HCT116 (cell line): Measurements from ENCODE around the gene OR6M1. TPM values are rescaled to one million over a fixed set of nuclear protein-coding genes. Genes with fewer than 3 reads are reported as not detected.

Experiments
- ATAC-seq: fragments of 200-7000 bp; cut with Tn5 transposase; 2 replicates; pipeline ENCODE4 v1.9.1; 2020; ENCODE audit warnings: mild to moderate bottlenecking, moderate library complexity
- BruUV-seq: library from RNA; stranded (reverse); fragments of 400-500 nt; replicated peaks from 2 replicates; lab custom pipeline; 2021; lab: Mats Ljungman, UMichigan
- CTCF ChIA-PET: fragments of 300-600 bp; sonication (Branson Sonifier 250); formaldehyde crosslinking; loops from one replicate; lab custom pipeline; 2021; ENCODE audit warnings: antibody characterized with exemption; lab: Charles Lee
- POLR2A ChIA-PET: fragments of 300-600, 350-600 bp; sonication (Branson Sonifier 250); formaldehyde crosslinking; loops from one replicate; lab custom pipeline; 2021; ENCODE audit warnings: antibody characterized with exemption; lab: Charles Lee
- RAD21 ChIA-PET, 2 experiments: fragments of 300-600 bp; sonication (Branson Sonifier 250); formaldehyde crosslinking; loops; one replicate each; lab custom pipeline; 2023; ENCODE audit warnings: low total read pairs in 2 of 2; ENCODE audit not compliant: uncharacterized antibody in 2 of 2, unreplicated experiment in 2 of 2, low non-redundant PET in 1 of 2; lab: Charles Lee
- DNase-seq: peaks from one replicate; pipeline ENCODE4 v3.0.0-alpha.2; 2010; ENCODE audit warnings: low read depth, low spot score
- H2AFZ ChIP-seq: fragments of 200-600 bp; shearing (Covaris generic), sonication (generic); 2 replicates; pipeline ENCODE4 v1.6.1; 2017; ENCODE audit warnings: low read depth, mixed run types, mixed read lengths, antibody characterized with exemption, low read length; ENCODE audit not compliant: poor library complexity, severe bottlenecking
- H3K27ac ChIP-seq: 2 replicates; pipeline ENCODE4 v1.5.1; 2012; ENCODE audit warnings: low read depth, low read length
- H3K27me3 ChIP-seq: fragments of 200-600 bp; sonication (generic); 2 replicates; pipeline ENCODE4 v1.6.1; 2016; ENCODE audit warnings: mixed run types, low read length, mixed read lengths; ENCODE audit not compliant: insufficient read depth
- H3K36me3 ChIP-seq, 2 experiments: fragments of 200-500 bp in 1 of 2; fragments of 200-600 bp in 1 of 2; sonication (Bioruptor generic) in 1 of 2; sonication (generic) in 1 of 2; 2 replicates each; pipeline versions ENCODE4 v1.5.1 to v1.6.1; 2014 to 2016; ENCODE audit warnings: low read length in 2 of 2, inconsistent platforms in 1 of 2, mixed read lengths in 1 of 2, mixed run types in 1 of 2; ENCODE audit not compliant: insufficient read depth in 2 of 2, control insufficient read depth in 1 of 2
- H3K4me1 ChIP-seq, 2 experiments: fragments of 200-600 bp in 1 of 2; sonication (generic) in 1 of 2; 2 replicates each; pipeline versions ENCODE4 v1.5.1 to v1.6.1; 2012 to 2017; ENCODE audit warnings: low read length in 2 of 2, inconsistent platforms in 1 of 2, mild to moderate bottlenecking in 1 of 2, mixed read lengths in 1 of 2, mixed run types in 1 of 2, moderate library complexity in 1 of 2; ENCODE audit not compliant: insufficient read depth in 2 of 2, control insufficient read depth in 1 of 2
- H3K4me2 ChIP-seq: fragments of 200-600 bp; sonication (generic); 2 replicates; pipeline ENCODE4 v1.6.1; 2017; ENCODE audit warnings: mixed run types, low read length, mixed read lengths
- H3K4me3 ChIP-seq, 2 experiments: fragments of 200-600 bp in 1 of 2; sonication (generic) in 1 of 2; replicated peaks in 1 of 2; 2 replicates each; pipeline ENCODE4 v1.5.1; 2011 to 2016; ENCODE audit warnings: low read length in 2 of 2, control low read depth in 1 of 2, low read depth in 1 of 2, mild to moderate bottlenecking in 1 of 2, mixed read lengths in 1 of 2, mixed run types in 1 of 2
- H3K79me2 ChIP-seq: fragments of 200-600 bp; sonication (generic); 2 replicates; pipeline ENCODE4 v1.6.1; 2017; ENCODE audit warnings: mild to moderate bottlenecking, mixed run types, low read length, moderate library complexity, mixed read lengths; ENCODE audit not compliant: insufficient read depth
- H3K9ac ChIP-seq: fragments of 200-600 bp; sonication (generic); 2 replicates; pipeline ENCODE4 v1.6.1; 2016; ENCODE audit warnings: low read length, mixed read lengths
- H3K9me2 ChIP-seq: fragments of 200-600 bp; sonication (generic), shearing (Covaris generic); 2 replicates; pipeline ENCODE4 v1.6.1; 2017; ENCODE audit warnings: mixed run types, mild to moderate bottlenecking, moderate library complexity; ENCODE audit not compliant: insufficient read depth
- H3K9me3 ChIP-seq, 2 experiments: fragments of 200-500 bp in 1 of 2; fragments of 200-600 bp in 1 of 2; sonication (Bioruptor generic) in 1 of 2; sonication (generic) in 1 of 2; 2 replicates each; pipeline ENCODE4 v1.6.1; 2014 to 2017; ENCODE audit warnings: low read length in 2 of 2, mixed read lengths in 2 of 2, inconsistent platforms in 1 of 2, low read depth in 1 of 2, mild to moderate bottlenecking in 1 of 2, mixed run types in 1 of 2, moderate library complexity in 1 of 2; ENCODE audit not compliant: control insufficient read depth in 1 of 2, insufficient read depth in 1 of 2
- H4K20me1 ChIP-seq: fragments of 200-600 bp; sonication (generic), shearing (Covaris generic); 2 replicates; pipeline ENCODE4 v1.6.1; 2017; ENCODE audit warnings: mixed run types, mild to moderate bottlenecking, moderate library complexity; ENCODE audit not compliant: insufficient read depth
- ELF1 ChIP-seq: IDR thresholded peaks from 2 replicates; pipeline ENCODE4 v1.6.1; 2012; ENCODE audit warnings: low read depth, borderline replicate concordance
- EZH2 ChIP-seq: fragments of 200-600 bp; sonication (generic); IDR thresholded peaks from 2 replicates; pipeline ENCODE4 v1.6.1; 2017; ENCODE audit warnings: antibody characterized with exemption, mixed run types
- EZH2phosphoT487 ChIP-seq: fragments of 200-600 bp; IDR thresholded peaks from 2 replicates; pipeline ENCODE4 v1.6.1; 2018; ENCODE audit warnings: antibody characterized with exemption, borderline replicate concordance
- POLR2A ChIP-seq: IDR thresholded peaks from 2 replicates; pipeline ENCODE4 v1.7.0; 2011; ENCODE audit warnings: borderline replicate concordance; ENCODE audit not compliant: insufficient read depth, insufficient read length; ENCODE audit errors: extremely low read depth
- RAD21 ChIP-seq: IDR thresholded peaks from 2 replicates; pipeline ENCODE4 v1.6.1; 2012; ENCODE audit warnings: low read depth, mild to moderate bottlenecking
- SP1 ChIP-seq: IDR thresholded peaks from 2 replicates; pipeline ENCODE4 v1.6.1; 2012; ENCODE audit warnings: low read depth
- SRF ChIP-seq: IDR thresholded peaks from 2 replicates; pipeline ENCODE4 v1.6.1; 2012; ENCODE audit warnings: low read depth
- YY1 ChIP-seq: IDR thresholded peaks from 2 replicates; pipeline ENCODE4 v1.6.1; 2011; ENCODE audit warnings: low read length, low read depth, moderate library complexity, mild to moderate bottlenecking; ENCODE audit not compliant: insufficient replicate concordance; ENCODE audit errors: extremely low read depth
- ZNF274 ChIP-seq: fragments of 200-500 bp; sonication (Bioruptor generic); IDR thresholded peaks from 2 replicates; pipeline ENCODE4 v1.6.1; 2014; ENCODE audit warnings: mild to moderate bottlenecking, low read depth, low read length, inconsistent platforms
- intact Hi-C: fragments of 100-400 bp; cut with micrococcal nuclease; formaldehyde crosslinking; loops from 2 replicates; pipeline ENCODE4 v1.10.0; 2022
- total RNA-seq: library from RNA; stranded (reverse); gene quantifications from one replicate; pipeline ENCODE4 v1.2.1, GENCODE V29; 2021; ENCODE audit not compliant: unreplicated experiment
- TF ChIP-seq, protein P1 (sequence below), 3 experiments: fragments of 200-600 bp in 1 of 3; sonication (generic) in 1 of 3; IDR thresholded peaks in 2 of 3; conservative IDR thresholded peaks in 1 of 3; 2 replicates each; pipeline ENCODE4 v1.5.1; 2012 to 2017; ENCODE audit warnings: low read depth in 2 of 3, low read length in 2 of 3, antibody characterized with exemption in 1 of 3, borderline replicate concordance in 1 of 3, control low read depth in 1 of 3, mild to moderate bottlenecking in 1 of 3, mixed read lengths in 1 of 3, mixed run types in 1 of 3, moderate library complexity in 1 of 3; ENCODE audit not compliant: insufficient read depth in 1 of 3
- TF ChIP-seq, protein P2 (sequence below): IDR thresholded peaks from 2 replicates; pipeline ENCODE4 v1.6.1; 2012
- TF ChIP-seq, protein P3 (sequence below): IDR thresholded peaks from 2 replicates; pipeline ENCODE4 v1.6.1; 2012
- TF ChIP-seq, protein P4 (sequence below): IDR thresholded peaks from 2 replicates; pipeline ENCODE4 v1.6.1; 2011; ENCODE audit warnings: mild to moderate bottlenecking, low read length, moderate library complexity; ENCODE audit not compliant: insufficient replicate concordance; ENCODE audit errors: extremely low read depth

OR6M1 gene
- total RNA-seq, 1 experiment from 2014 or later, result not detected

DNA sequence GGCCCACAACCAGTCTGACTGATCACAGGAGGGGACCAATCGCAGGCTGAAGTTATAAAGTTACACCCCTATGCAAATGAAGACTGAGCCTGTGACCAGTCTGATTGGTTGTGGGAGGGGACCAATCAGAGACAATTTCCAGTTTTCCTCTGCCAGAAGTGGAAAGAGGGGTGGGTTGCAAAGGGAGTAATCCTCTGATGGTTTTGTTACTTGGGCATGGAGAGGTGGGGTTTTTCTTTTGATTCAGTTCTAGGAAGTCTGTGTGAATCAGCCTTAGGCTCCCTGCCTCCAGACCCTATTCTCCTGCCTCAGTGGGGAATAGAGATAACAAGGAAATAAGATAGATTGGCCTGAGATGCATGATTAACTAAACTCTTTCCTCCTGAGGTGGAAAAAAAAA, 9.9 kb downstream of the OR6M1 start:
- H3K9ac ChIP-seq, result no peak overlapping the region
- POLR2A ChIA-PET, result no interaction called here
- intact Hi-C loops, result no loop called here
- BruUV-seq, result no TSS peak
- H4K20me1 ChIP-seq, result no peaks in the 10 kb centered on the region
- H3K9me3 ChIP-seq, result no peaks in the 10 kb centered on the region
- DNase-seq (no peak), ATAC-seq (no peak)
- 0 out of 2 replicates have a peak, but pooled peaks cover 16% of the 10 kb centered on the region for H3K27me3 ChIP-seq
- RAD21 ChIA-PET, result no interaction called here
- H3K27ac ChIP-seq, result no peak overlapping the region
- no peak overlapping the region for H3K4me3 ChIP-seq
- no peaks in the 10 kb centered on the region for H3K79me2 ChIP-seq
- TF ChIP-seq, protein P1, sequence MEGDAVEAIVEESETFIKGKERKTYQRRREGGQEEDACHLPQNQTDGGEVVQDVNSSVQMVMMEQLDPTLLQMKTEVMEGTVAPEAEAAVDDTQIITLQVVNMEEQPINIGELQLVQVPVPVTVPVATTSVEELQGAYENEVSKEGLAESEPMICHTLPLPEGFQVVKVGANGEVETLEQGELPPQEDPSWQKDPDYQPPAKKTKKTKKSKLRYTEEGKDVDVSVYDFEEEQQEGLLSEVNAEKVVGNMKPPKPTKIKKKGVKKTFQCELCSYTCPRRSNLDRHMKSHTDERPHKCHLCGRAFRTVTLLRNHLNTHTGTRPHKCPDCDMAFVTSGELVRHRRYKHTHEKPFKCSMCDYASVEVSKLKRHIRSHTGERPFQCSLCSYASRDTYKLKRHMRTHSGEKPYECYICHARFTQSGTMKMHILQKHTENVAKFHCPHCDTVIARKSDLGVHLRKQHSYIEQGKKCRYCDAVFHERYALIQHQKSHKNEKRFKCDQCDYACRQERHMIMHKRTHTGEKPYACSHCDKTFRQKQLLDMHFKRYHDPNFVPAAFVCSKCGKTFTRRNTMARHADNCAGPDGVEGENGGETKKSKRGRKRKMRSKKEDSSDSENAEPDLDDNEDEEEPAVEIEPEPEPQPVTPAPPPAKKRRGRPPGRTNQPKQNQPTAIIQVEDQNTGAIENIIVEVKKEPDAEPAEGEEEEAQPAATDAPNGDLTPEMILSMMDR (IDR thresholded peaks at IDR 0.05 in 2 of 3, conservative IDR thresholded peaks at IDR 0.05 in 1 of 3; ENCODE audit: borderline replicate concordance in 1 of 3, insufficient read depth in 1 of 3, low read depth in 2 of 3, low read length in 2 of 3), result no peak
- TF ChIP-seq EZH2, result no peak
- no peak for TF ChIP-seq EZH2phosphoT487
- no peak for TF ChIP-seq ZNF274
- no peak for TF ChIP-seq POLR2A
- no peak for TF ChIP-seq YY1
- TF ChIP-seq, protein P2, sequence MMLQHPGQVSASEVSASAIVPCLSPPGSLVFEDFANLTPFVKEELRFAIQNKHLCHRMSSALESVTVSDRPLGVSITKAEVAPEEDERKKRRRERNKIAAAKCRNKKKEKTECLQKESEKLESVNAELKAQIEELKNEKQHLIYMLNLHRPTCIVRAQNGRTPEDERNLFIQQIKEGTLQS, result no peak
- CTCF ChIA-PET, result no interaction called here
- H2AFZ ChIP-seq, result no peak overlapping the region
- no peaks in the 10 kb centered on the region for H3K4me1 ChIP-seq
- H3K9me2 ChIP-seq, result no peaks in the 10 kb centered on the region
- H3K4me2 ChIP-seq, result no peak overlapping the region
- no peaks in the 10 kb centered on the region for H3K36me3 ChIP-seq

DNA sequence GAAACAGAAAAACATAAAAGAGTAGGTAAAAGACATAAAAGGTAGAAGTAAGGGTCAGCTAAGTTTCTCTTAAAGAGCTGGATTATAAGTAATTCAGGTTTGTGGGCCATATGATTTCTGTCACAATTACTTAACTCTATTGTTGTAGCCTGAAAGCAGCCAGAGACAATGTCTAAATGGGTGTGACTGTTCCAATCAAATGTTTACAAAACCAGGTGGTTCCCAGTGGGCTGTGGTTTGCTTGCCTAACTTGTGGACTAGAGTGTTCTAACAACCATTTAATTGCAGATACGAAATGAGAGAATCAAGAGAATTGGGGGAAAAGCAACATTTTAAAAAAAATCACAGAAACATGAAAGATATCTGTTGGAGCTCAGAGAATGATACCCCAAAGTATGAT, 22.6 kb downstream of the OR6M1 start:
- H3K4me2 ChIP-seq, result no peak overlapping the region
- H3K9ac ChIP-seq, result no peak overlapping the region
- H2AFZ ChIP-seq, result no peak overlapping the region
- ATAC-seq, result no peak
- H3K4me3 ChIP-seq, result no peak overlapping the region
- intact Hi-C loops, result no loop called here
- BruUV-seq, result no TSS peak
- TF ChIP-seq, protein P3, sequence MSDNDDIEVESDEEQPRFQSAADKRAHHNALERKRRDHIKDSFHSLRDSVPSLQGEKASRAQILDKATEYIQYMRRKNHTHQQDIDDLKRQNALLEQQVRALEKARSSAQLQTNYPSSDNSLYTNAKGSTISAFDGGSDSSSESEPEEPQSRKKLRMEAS, result no peak
- TF ChIP-seq ZNF274 (no peak), SP1 (no peak), ELF1 (no peak), EZH2phosphoT487 (no peak), RAD21 (no peak), SRF (no peak)
- TF ChIP-seq, protein P4, sequence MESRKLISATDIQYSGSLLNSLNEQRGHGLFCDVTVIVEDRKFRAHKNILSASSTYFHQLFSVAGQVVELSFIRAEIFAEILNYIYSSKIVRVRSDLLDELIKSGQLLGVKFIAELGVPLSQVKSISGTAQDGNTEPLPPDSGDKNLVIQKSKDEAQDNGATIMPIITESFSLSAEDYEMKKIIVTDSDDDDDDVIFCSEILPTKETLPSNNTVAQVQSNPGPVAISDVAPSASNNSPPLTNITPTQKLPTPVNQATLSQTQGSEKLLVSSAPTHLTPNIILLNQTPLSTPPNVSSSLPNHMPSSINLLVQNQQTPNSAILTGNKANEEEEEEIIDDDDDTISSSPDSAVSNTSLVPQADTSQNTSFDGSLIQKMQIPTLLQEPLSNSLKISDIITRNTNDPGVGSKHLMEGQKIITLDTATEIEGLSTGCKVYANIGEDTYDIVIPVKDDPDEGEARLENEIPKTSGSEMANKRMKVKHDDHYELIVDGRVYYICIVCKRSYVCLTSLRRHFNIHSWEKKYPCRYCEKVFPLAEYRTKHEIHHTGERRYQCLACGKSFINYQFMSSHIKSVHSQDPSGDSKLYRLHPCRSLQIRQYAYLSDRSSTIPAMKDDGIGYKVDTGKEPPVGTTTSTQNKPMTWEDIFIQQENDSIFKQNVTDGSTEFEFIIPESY, result no peak
- H3K27ac ChIP-seq, result no peak overlapping the region
- ChIA-PET POLR2A (no interaction called here), RAD21 (no interaction called here), CTCF (no interaction called here)
- H3K4me1 ChIP-seq, result no peaks in the 10 kb centered on the region
- H3K9me2 ChIP-seq, result no peaks in the 10 kb centered on the region
- H4K20me1 ChIP-seq, result no peaks in the 10 kb centered on the region
- H3K79me2 ChIP-seq, result no peaks in the 10 kb centered on the region
- H3K9me3 ChIP-seq, result no peaks in the 10 kb centered on the region
- H3K36me3 ChIP-seq, result no peaks in the 10 kb centered on the region
- DNase-seq, result no peak
- H3K27me3 ChIP-seq, result peaks cover 6% of the 10 kb centered on the region; the same call in 1 of the 2 replicates
